Dendritic cell treated with granulocyte-macrophage colony-stimulating factor and Interleukin-4, amounts not matched to agents 40 ng/mL and 50 ng/mL, for 4 days (primary cell): ENCODE results near the gene SPSB1.

Experiments
- H3K27ac Mint-ChIP-seq: one replicate; pipeline ENCODE4 v1.8.0; 2022; ENCODE audit warnings: mild to moderate bottlenecking, mixed read lengths
- H3K27me3 Mint-ChIP-seq: one replicate; pipeline ENCODE4 v1.8.0; 2022; ENCODE audit warnings: mild to moderate bottlenecking, mixed read lengths
- H3K36me3 Mint-ChIP-seq: one replicate; pipeline ENCODE4 v1.8.0; 2022; ENCODE audit warnings: low read depth, mixed read lengths
- H3K4me1 Mint-ChIP-seq: one replicate; pipeline ENCODE4 v1.8.0; 2022; ENCODE audit warnings: low read depth, mixed read lengths
- H3K4me3 Mint-ChIP-seq: one replicate; pipeline ENCODE4 v1.8.0; 2022; ENCODE audit warnings: mild to moderate bottlenecking, moderate library complexity, mixed read lengths
- H3K9me3 Mint-ChIP-seq: one replicate; pipeline ENCODE4 v1.8.0; 2022; ENCODE audit warnings: mixed read lengths
- intact Hi-C: fragments of 100-400 bp; cut with micrococcal nuclease; formaldehyde crosslinking; loops from one replicate; pipeline ENCODE4 v1.15.0; 2022

SPSB1 gene

GRCh38 chr1:9265037-9265436 is 27.7 kb upstream of the SPSB1 start:
- intact Hi-C loops: no loop called here
- peaks cover 17% of the 10 kb centered on the region for H3K4me1 Mint-ChIP-seq
- no peaks in the 10 kb centered on the region for H3K9me3 Mint-ChIP-seq
- no peak overlapping the region for H3K4me3 Mint-ChIP-seq
- H3K27ac Mint-ChIP-seq: peak overlapping the region; percentile 5
- peaks cover 78% of the 10 kb centered on the region for H3K36me3 Mint-ChIP-seq
- no peaks in the 10 kb centered on the region for H3K27me3 Mint-ChIP-seq

- Mint-ChIP-seq H3K27me3 (no peaks in the 10 kb centered on the region), H3K9me3 (no peaks in the 10 kb centered on the region), H3K4me3 (no peak overlapping the region), H3K27ac (no peak overlapping the region), H3K36me3 (peaks cover 69% of the 10 kb centered on the region), H3K4me1 (peaks cover 10% of the 10 kb centered on the region)
- intact Hi-C loops: no loop called here
Observed at GRCh38 chr1:9265968-9266367, 26.7 kb upstream of the SPSB1 start.

- H3K36me3 Mint-ChIP-seq: peaks cover 61% of the 10 kb centered on the region
- H3K27me3 Mint-ChIP-seq: no peaks in the 10 kb centered on the region
- no peak overlapping the region for H3K4me3 Mint-ChIP-seq
- H3K27ac Mint-ChIP-seq: no peak overlapping the region
- H3K4me1 Mint-ChIP-seq: peaks cover 6% of the 10 kb centered on the region
- H3K9me3 Mint-ChIP-seq: no peaks in the 10 kb centered on the region
- intact Hi-C loops: loop anchor here (1.0 kb wide), 1 partner anchor 224 kb away; no protein-coding TSS in a partner anchor
Observed at GRCh38 chr1:9267352-9267686, 25.4 kb upstream of the SPSB1 start.

- intact Hi-C loops: loop anchor here (1.0 kb wide), 1 partner anchor 223 kb away; no protein-coding TSS in a partner anchor
- Mint-ChIP-seq H3K9me3 (no peaks in the 10 kb centered on the region), H3K27ac (no peak overlapping the region), H3K4me1 (peaks cover 9% of the 10 kb centered on the region), H3K27me3 (no peaks in the 10 kb centered on the region), H3K36me3 (peaks cover 54% of the 10 kb centered on the region), H3K4me3 (no peak overlapping the region)
Observed at GRCh38 chr1:9267827-9268581, 24.7 kb upstream of the SPSB1 start.

GRCh38 chr1:9269078-9269501 is 23.6 kb upstream of the SPSB1 start:
- Mint-ChIP-seq H3K4me1 (peaks cover 14% of the 10 kb centered on the region), H3K36me3 (peaks cover 43% of the 10 kb centered on the region), H3K9me3 (no peaks in the 10 kb centered on the region), H3K27me3 (no peaks in the 10 kb centered on the region), H3K27ac (no peak overlapping the region), H3K4me3 (no peak overlapping the region)
- intact Hi-C loops: no loop called here

- H3K4me1 Mint-ChIP-seq: peaks cover 15% of the 10 kb centered on the region
- H3K4me3 Mint-ChIP-seq: no peak overlapping the region
Observed at GRCh38 chr1:9269721-9270120, 23.0 kb upstream of the SPSB1 start.

GRCh38 chr1:9270290-9270883 is 22.3 kb upstream of the SPSB1 start:
- Mint-ChIP-seq H3K27me3 (no peaks in the 10 kb centered on the region), H3K36me3 (peaks cover 30% of the 10 kb centered on the region), H3K4me1 (peaks cover 22% of the 10 kb centered on the region), H3K27ac (no peak overlapping the region), H3K9me3 (no peaks in the 10 kb centered on the region), H3K4me3 (no peak overlapping the region)
- intact Hi-C loops: no loop called here

More at GRCh38 chr1:9269721-9270120, 23.0 kb upstream of the SPSB1 start:
- Mint-ChIP-seq H3K27me3 (no peaks in the 10 kb centered on the region), H3K9me3 (no peaks in the 10 kb centered on the region), H3K27ac (no peak overlapping the region), H3K36me3 (peaks cover 37% of the 10 kb centered on the region)
- intact Hi-C loops: no loop called here

- H3K36me3 Mint-ChIP-seq: peaks cover 21% of the 10 kb centered on the region
- H3K4me3 Mint-ChIP-seq: no peak overlapping the region
- H3K27ac Mint-ChIP-seq: no peak overlapping the region
- H3K27me3 Mint-ChIP-seq: no peaks in the 10 kb centered on the region
- H3K9me3 Mint-ChIP-seq: no peaks in the 10 kb centered on the region
- intact Hi-C loops: no loop called here
- H3K4me1 Mint-ChIP-seq: peaks cover 31% of the 10 kb centered on the region
Observed at GRCh38 chr1:9271283-9271682, 21.4 kb upstream of the SPSB1 start.

GRCh38 chr1:9271861-9272595 is 20.7 kb upstream of the SPSB1 start:
- no peaks in the 10 kb centered on the region for H3K27me3 Mint-ChIP-seq
- no peak overlapping the region for H3K27ac Mint-ChIP-seq
- H3K4me3 Mint-ChIP-seq: no peak overlapping the region

GRCh38 chr1:9273177-9273576 is 19.5 kb upstream of the SPSB1 start:
- intact Hi-C loops: no loop called here
- Mint-ChIP-seq H3K4me1 (peaks cover 37% of the 10 kb centered on the region), H3K36me3 (peaks cover 20% of the 10 kb centered on the region), H3K9me3 (no peaks in the 10 kb centered on the region), H3K27me3 (no peaks in the 10 kb centered on the region), H3K27ac (no peak overlapping the region), H3K4me3 (no peak overlapping the region)

More at GRCh38 chr1:9271861-9272595, 20.7 kb upstream of the SPSB1 start:
- no peaks in the 10 kb centered on the region for H3K9me3 Mint-ChIP-seq
- intact Hi-C loops: no loop called here
- H3K4me1 Mint-ChIP-seq: peaks cover 37% of the 10 kb centered on the region
- H3K36me3 Mint-ChIP-seq: peaks cover 20% of the 10 kb centered on the region

GRCh38 chr1:9275161-9275560 is 17.5 kb upstream of the SPSB1 start:
- Mint-ChIP-seq H3K4me1 (peaks cover 50% of the 10 kb centered on the region), H3K9me3 (no peaks in the 10 kb centered on the region), H3K27me3 (no peaks in the 10 kb centered on the region), H3K4me3 (peak overlapping the region; percentile 35), H3K27ac (peak overlapping the region; percentile 78), H3K36me3 (peaks cover 6% of the 10 kb centered on the region)
- intact Hi-C loops: no loop called here

GRCh38 chr1:9275567-9276034 is 17.1 kb upstream of the SPSB1 start:
- no peaks in the 10 kb centered on the region for H3K9me3 Mint-ChIP-seq
- H3K4me1 Mint-ChIP-seq: peaks cover 55% of the 10 kb centered on the region
- H3K27ac Mint-ChIP-seq: peak overlapping the region; percentile 78
- H3K27me3 Mint-ChIP-seq: peaks cover 2% of the 10 kb centered on the region
- peak overlapping the region; percentile 35 for H3K4me3 Mint-ChIP-seq
- H3K36me3 Mint-ChIP-seq: peaks cover 6% of the 10 kb centered on the region
- intact Hi-C loops: no loop called here

GRCh38 chr1:9278116-9278515 is 14.6 kb upstream of the SPSB1 start:
- intact Hi-C loops: no loop called here
- peaks cover 76% of the 10 kb centered on the region for H3K4me1 Mint-ChIP-seq
- no peak overlapping the region for H3K4me3 Mint-ChIP-seq
- peaks cover 18% of the 10 kb centered on the region for H3K27me3 Mint-ChIP-seq
- H3K27ac Mint-ChIP-seq: no peak overlapping the region
- no peaks in the 10 kb centered on the region for H3K36me3 Mint-ChIP-seq
- no peaks in the 10 kb centered on the region for H3K9me3 Mint-ChIP-seq

- Mint-ChIP-seq H3K4me1 (peaks cover 77% of the 10 kb centered on the region), H3K27me3 (peaks cover 18% of the 10 kb centered on the region), H3K27ac (peak overlapping the region; percentile 61), H3K36me3 (no peaks in the 10 kb centered on the region), H3K9me3 (no peaks in the 10 kb centered on the region), H3K4me3 (no peak overlapping the region)
- intact Hi-C loops: no loop called here
Observed at GRCh38 chr1:9278585-9279153, 14.0 kb upstream of the SPSB1 start.
